ENCODE measurements around the gene NEGR1.

DNA sequence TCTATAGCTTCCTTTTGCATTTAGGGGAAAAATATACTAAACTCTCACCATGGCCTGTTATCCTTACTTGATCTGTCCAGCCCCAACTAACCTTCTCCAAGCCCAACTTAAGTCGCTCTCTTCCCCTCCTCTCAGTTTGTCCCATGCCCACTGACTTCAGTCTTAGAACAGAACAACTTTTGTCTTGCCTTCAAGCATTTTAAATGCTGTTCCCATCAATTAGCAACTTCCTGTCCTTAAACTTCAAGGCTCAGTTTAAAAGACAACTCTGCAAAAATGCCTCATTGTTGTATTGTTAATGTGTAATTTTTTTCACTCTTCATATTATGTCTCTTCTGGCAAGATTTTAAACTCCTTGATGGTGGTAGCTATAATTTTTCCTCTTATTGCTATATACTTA, 526.9 kb downstream of the NEGR1 start:
- TF ChIP-seq, protein P1, sequence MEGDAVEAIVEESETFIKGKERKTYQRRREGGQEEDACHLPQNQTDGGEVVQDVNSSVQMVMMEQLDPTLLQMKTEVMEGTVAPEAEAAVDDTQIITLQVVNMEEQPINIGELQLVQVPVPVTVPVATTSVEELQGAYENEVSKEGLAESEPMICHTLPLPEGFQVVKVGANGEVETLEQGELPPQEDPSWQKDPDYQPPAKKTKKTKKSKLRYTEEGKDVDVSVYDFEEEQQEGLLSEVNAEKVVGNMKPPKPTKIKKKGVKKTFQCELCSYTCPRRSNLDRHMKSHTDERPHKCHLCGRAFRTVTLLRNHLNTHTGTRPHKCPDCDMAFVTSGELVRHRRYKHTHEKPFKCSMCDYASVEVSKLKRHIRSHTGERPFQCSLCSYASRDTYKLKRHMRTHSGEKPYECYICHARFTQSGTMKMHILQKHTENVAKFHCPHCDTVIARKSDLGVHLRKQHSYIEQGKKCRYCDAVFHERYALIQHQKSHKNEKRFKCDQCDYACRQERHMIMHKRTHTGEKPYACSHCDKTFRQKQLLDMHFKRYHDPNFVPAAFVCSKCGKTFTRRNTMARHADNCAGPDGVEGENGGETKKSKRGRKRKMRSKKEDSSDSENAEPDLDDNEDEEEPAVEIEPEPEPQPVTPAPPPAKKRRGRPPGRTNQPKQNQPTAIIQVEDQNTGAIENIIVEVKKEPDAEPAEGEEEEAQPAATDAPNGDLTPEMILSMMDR (IDR thresholded peaks at IDR 0.05) = no peak
- TF ChIP-seq POLR2A (IDR thresholded peaks at IDR 0.05) = no peak

All from testis (tissue), 2 donors.